ENCODE results near the gene NLRC3.

GRCh38 chr16:3564889-3565141 lies 12.4 kb downstream of the NLRC3 start:
- TF ChIP-seq CTCF (IDR thresholded peaks at IDR 0.05) (no peak), POLR2A (IDR thresholded peaks at IDR 0.05) (no peak)
